Upper lobe of left lung (tissue), 4 donors: Measurements from ENCODE around the gene IGIP.

Source experiments
- POLR2AphosphoS5 ChIP-seq, 2 donors: sonication (generic); formaldehyde crosslinking; IDR thresholded peaks; one replicate each; pipeline ENCODE4 v1.5.1; 2017; ENCODE audit warnings: antibody characterized with exemption in 2 of 2
- TF ChIP-seq, protein P1 (sequence below), 6 experiments: fragments of 450-650 bp in 4 of 6; fragments of 200-600 bp in 2 of 6; sonication (generic) in 2 of 6; IDR thresholded peaks; one replicate each; pipeline ENCODE4 v1.5.1; 2016 to 2019; ENCODE audit warnings: antibody characterized with exemption in 6 of 6

DNA sequence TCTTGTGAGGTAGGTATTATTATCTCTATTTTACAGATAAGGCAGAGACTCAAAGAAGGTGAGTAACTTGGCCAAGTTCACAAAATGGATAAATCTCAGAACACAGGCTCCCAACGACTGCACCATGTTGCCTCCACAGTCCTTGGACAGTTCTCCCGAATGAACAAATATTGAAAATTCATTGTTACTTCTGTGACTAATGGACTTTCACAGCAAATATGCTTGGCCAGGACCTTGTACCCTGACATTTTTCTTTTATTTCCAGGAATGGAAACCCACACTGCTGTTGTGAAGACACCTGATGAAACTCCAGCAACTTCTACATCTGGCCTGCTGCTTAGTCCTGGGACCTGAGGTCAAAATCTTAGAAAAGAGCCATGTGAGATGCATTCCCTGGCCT is 46.7 kb downstream of the IGIP start:
- TF ChIP-seq, protein P1, sequence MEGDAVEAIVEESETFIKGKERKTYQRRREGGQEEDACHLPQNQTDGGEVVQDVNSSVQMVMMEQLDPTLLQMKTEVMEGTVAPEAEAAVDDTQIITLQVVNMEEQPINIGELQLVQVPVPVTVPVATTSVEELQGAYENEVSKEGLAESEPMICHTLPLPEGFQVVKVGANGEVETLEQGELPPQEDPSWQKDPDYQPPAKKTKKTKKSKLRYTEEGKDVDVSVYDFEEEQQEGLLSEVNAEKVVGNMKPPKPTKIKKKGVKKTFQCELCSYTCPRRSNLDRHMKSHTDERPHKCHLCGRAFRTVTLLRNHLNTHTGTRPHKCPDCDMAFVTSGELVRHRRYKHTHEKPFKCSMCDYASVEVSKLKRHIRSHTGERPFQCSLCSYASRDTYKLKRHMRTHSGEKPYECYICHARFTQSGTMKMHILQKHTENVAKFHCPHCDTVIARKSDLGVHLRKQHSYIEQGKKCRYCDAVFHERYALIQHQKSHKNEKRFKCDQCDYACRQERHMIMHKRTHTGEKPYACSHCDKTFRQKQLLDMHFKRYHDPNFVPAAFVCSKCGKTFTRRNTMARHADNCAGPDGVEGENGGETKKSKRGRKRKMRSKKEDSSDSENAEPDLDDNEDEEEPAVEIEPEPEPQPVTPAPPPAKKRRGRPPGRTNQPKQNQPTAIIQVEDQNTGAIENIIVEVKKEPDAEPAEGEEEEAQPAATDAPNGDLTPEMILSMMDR (IDR thresholded peaks at IDR 0.05) = no peak
- TF ChIP-seq POLR2AphosphoS5 (IDR thresholded peaks at IDR 0.05) = no peak
